ENCODE data around the gene TMC1.

Gene TMC1

GRCh38 chr9:72551306-72551705 is 29.9 kb downstream of the TMC1 start:
- POLR2A ChIA-PET = no interaction called here
- H3K27ac ChIP-seq (ENCODE audit: extremely low read depth, low read depth, low read length) = no peak overlapping the region

DNA sequence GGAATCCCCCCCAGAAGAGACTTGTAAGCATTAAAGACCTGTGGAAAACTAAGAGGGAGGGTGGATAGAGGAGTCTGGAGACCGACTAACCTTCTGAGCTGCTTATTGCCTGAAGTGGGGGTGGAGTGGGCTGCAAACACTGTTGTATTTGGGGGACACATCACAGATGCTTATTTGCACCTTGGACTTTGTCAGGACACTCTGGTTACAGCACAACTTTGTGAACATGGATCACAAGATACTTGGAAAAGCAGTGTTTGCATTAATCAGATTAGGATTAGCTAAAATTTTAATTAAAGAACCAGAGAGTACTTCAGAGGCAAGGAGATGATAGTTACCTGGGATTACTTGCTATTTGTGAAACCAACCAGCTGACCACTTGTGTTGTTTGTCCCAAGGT is 30.9 kb downstream of the TMC1 start:
- Histone ChIP-seq H3K36me3 (ENCODE audit: control insufficient read depth in 2 of 2, insufficient read depth in 1 of 2, low read length in 2 of 2) (no peaks in the 10 kb centered on the region), H3K4me3 (ENCODE audit: low read depth, low read length) (no peak overlapping the region), H3K9me3 (ENCODE audit: control insufficient read depth, insufficient read depth, low read depth, low read length) (no peaks in the 10 kb centered on the region), H3K27ac (ENCODE audit: extremely low read depth, low read depth, low read length) (no peak overlapping the region), H3K4me1 (ENCODE audit: control insufficient read depth, insufficient read depth, low read length) (no peaks in the 10 kb centered on the region)
- CTCF ChIA-PET = interaction anchor here (0.6 kb wide), 1 partner anchor 260 kb away, joined by 3 read pairs; no protein-coding TSS in a partner anchor
- POLR2A ChIA-PET = no interaction called here
- TF ChIP-seq ZNF223 (tag by site-specific recombination; IDR thresholded peaks at IDR 0.05) (no peak), ZBTB8A (tag by site-specific recombination; IDR thresholded peaks at IDR 0.05) (no peak), IKZF3 (tag by site-specific recombination; IDR thresholded peaks at IDR 0.05) (no peak), ZNF335 (tag by site-specific recombination; conservative IDR thresholded peaks at IDR 0.05) (no peak), ZNF404 (tag by site-specific recombination; IDR thresholded peaks at IDR 0.05) (no peak), KLF16 (tag by site-specific recombination; IDR thresholded peaks at IDR 0.05) (no peak), ZNF670 (tag by site-specific recombination; IDR thresholded peaks at IDR 0.05; ENCODE audit: low read depth) (no peak)
- TF ChIP-seq, protein P1, sequence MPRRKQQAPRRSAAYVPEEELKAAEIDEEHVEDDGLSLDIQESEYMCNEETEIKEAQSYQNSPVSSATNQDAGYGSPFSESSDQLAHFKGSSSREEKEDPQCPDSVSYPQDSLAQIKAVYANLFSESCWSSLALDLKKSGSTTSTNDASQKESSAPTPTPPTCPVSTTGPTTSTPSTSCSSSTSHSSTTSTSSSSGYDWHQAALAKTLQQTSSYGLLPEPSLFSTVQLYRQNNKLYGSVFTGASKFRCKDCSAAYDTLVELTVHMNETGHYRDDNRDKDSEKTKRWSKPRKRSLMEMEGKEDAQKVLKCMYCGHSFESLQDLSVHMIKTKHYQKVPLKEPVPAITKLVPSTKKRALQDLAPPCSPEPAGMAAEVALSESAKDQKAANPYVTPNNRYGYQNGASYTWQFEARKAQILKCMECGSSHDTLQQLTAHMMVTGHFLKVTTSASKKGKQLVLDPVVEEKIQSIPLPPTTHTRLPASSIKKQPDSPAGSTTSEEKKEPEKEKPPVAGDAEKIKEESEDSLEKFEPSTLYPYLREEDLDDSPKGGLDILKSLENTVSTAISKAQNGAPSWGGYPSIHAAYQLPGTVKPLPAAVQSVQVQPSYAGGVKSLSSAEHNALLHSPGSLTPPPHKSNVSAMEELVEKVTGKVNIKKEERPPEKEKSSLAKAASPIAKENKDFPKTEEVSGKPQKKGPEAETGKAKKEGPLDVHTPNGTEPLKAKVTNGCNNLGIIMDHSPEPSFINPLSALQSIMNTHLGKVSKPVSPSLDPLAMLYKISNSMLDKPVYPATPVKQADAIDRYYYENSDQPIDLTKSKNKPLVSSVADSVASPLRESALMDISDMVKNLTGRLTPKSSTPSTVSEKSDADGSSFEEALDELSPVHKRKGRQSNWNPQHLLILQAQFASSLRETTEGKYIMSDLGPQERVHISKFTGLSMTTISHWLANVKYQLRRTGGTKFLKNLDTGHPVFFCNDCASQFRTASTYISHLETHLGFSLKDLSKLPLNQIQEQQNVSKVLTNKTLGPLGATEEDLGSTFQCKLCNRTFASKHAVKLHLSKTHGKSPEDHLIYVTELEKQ (tag by site-specific recombination; IDR thresholded peaks at IDR 0.05; ENCODE audit: borderline replicate concordance) = no peak

More at GRCh38 chr9:72551306-72551705, 29.9 kb downstream of the TMC1 start:
- Histone ChIP-seq H3K36me3 (ENCODE audit: control insufficient read depth in 2 of 2, insufficient read depth in 1 of 2, low read length in 2 of 2) (no peaks in the 10 kb centered on the region), H3K9me3 (ENCODE audit: control insufficient read depth, insufficient read depth, low read depth, low read length) (no peaks in the 10 kb centered on the region), H3K4me1 (ENCODE audit: control insufficient read depth, insufficient read depth, low read length) (no peaks in the 10 kb centered on the region), H3K4me3 (ENCODE audit: low read depth, low read length) (no peak overlapping the region)
- CTCF ChIA-PET = no interaction called here
- no peak for TF ChIP-seq OVOL3 (tag by site-specific recombination; IDR thresholded peaks at IDR 0.05)
- TF ChIP-seq FEZF1 (tag by site-specific recombination; IDR thresholded peaks at IDR 0.05) = no peak
- TF ChIP-seq YY1 (tag by site-specific recombination; IDR thresholded peaks at IDR 0.05) = no peak
- TF ChIP-seq SCRT2 (tag by site-specific recombination; IDR thresholded peaks at IDR 0.05) = no peak
- TF ChIP-seq ZSCAN23 (tag by site-specific recombination; IDR thresholded peaks at IDR 0.05) = no peak
- no peak for TF ChIP-seq HOXA7 (CRISPR knock-in tag; IDR thresholded peaks at IDR 0.05; ENCODE audit: borderline replicate concordance)
- no peak for TF ChIP-seq SETDB1 (IDR thresholded peaks at IDR 0.05; ENCODE audit: insufficient read length, low read length)
- TF ChIP-seq SP2 (tag by site-specific recombination; IDR thresholded peaks at IDR 0.05) = no peak
- TF ChIP-seq ZNF488 (tag by site-specific recombination; IDR thresholded peaks at IDR 0.05) = no peak
- no peak for TF ChIP-seq ZBTB48 (tag by site-specific recombination; IDR thresholded peaks at IDR 0.05)
- no peak for TF ChIP-seq ZSCAN5A (tag by site-specific recombination; IDR thresholded peaks at IDR 0.05)
- TF ChIP-seq ZBTB10 (tag by site-specific recombination; IDR thresholded peaks at IDR 0.05) = no peak
- no peak for TF ChIP-seq ZNF843 (tag by site-specific recombination; IDR thresholded peaks at IDR 0.05)
- no peak for TF ChIP-seq ZBTB7A (tag by site-specific recombination; IDR thresholded peaks at IDR 0.05; ENCODE audit: low read depth)
- TF ChIP-seq, protein P2, sequence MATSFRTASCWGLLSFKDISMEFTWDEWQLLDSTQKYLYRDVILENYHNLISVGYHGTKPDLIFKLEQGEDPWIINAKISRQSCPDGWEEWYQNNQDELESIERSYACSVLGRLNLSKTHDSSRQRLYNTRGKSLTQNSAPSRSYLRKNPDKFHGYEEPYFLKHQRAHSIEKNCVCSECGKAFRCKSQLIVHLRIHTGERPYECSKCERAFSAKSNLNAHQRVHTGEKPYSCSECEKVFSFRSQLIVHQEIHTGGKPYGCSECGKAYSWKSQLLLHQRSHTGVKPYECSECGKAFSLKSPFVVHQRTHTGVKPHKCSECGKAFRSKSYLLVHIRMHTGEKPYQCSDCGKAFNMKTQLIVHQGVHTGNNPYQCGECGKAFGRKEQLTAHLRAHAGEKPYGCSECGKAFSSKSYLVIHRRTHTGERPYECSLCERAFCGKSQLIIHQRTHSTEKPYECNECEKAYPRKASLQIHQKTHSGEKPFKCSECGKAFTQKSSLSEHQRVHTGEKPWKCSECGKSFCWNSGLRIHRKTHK (tag by site-specific recombination; IDR thresholded peaks at IDR 0.05) = no peak
- TF ChIP-seq ZNF133 (tag by site-specific recombination; IDR thresholded peaks at IDR 0.05) = no peak
- no peak for TF ChIP-seq ZNF473 (tag by site-specific recombination; IDR thresholded peaks at IDR 0.05)
- no peak for TF ChIP-seq YY2 (tag by site-specific recombination; IDR thresholded peaks at IDR 0.05)
